Stimulated activated CD8-positive, alpha-beta memory T cell treated with anti-CD3 and anti-CD28 coated beads, Interleukin-15, amount 100 ng/mL, for 4 hours (primary cell): ENCODE measurements around the gene GNAT2.
A peak's percentile ranks its signal among the peaks of the same experiment; 100 is the strongest.
"Not testable (repeated sequence)": the region's sequence is repeated elsewhere in the genome, so short reads cannot be mapped to it uniquely, and the experiment has no call there.

Experiments used
- DNase-seq, 2 donors: peaks; one replicate each; pipeline ENCODE4 v3.0.0-alpha.2; 2020; ENCODE audit warnings: low read depth in 2 of 2

Gene GNAT2

GRCh38 chr1:109619576-109620400 is at the start of gene GNAT2, which contains the start of gene AMPD2:
Gene GNAT2 (minus strand): TSS chr1:109619616. CDS start chr1:109612870, 6,746 bp downstream.
Gene AMPD2 (plus strand): TSS chr1:109619837. CDS start chr1:109621176, 1,339 bp downstream.
- peak; percentile 52 to 58 for DNase-seq

- no peak for DNase-seq
Measured at GRCh38 chr1:109668123-109668775, 48.8 kb upstream of the GNAT2 start.

- DNase-seq = peak; percentile 39 to 47
Measured at GRCh38 chr1:109667452-109668122, 48.2 kb upstream of the GNAT2 start, which contains the start of gene GSTM2. Gene GSTM2 (plus strand): TSS chr1:109668057. CDS start chr1:109668116, 59 bp downstream.

- DNase-seq = no peak
Measured at GRCh38 chr1:109664671-109665070, 45.3 kb upstream of the GNAT2 start.

- no peak for DNase-seq
Measured at GRCh38 chr1:109661391-109661790, 42.0 kb upstream of the GNAT2 start.

GRCh38 chr1:109660691-109661026 is 41.2 kb upstream of the GNAT2 start:
- not testable (repeated sequence) for DNase-seq

- DNase-seq = no peak
Measured at GRCh38 chr1:109659997-109660690, 40.7 kb upstream of the GNAT2 start.

GRCh38 chr1:109659145-109659544 is 39.7 kb upstream of the GNAT2 start:
- no peak for DNase-seq

GRCh38 chr1:109658533-109659042 is 39.2 kb upstream of the GNAT2 start:
- DNase-seq = no peak

GRCh38 chr1:109657970-109658369 is 38.6 kb upstream of the GNAT2 start:
- DNase-seq = no peak

- no peak for DNase-seq
Measured at GRCh38 chr1:109657395-109657794, 38.0 kb upstream of the GNAT2 start.

- peak; percentile 22 to 39 for DNase-seq
Measured at GRCh38 chr1:109655615-109656519, 36.5 kb upstream of the GNAT2 start, which contains the start of gene GSTM4. Gene GSTM4 (plus strand): TSS chr1:109656099. CDS start chr1:109656390, 291 bp downstream.

GRCh38 chr1:109654519-109654918 is 35.1 kb upstream of the GNAT2 start:
- DNase-seq = no peak

GRCh38 chr1:109653306-109653705 is 33.9 kb upstream of the GNAT2 start:
- no peak for DNase-seq

- no peak for DNase-seq
Measured at GRCh38 chr1:109652402-109652801, 33.0 kb upstream of the GNAT2 start.

- no peak for DNase-seq
Measured at GRCh38 chr1:109650609-109651008, 31.2 kb upstream of the GNAT2 start.

GRCh38 chr1:109649491-109649914 is 30.1 kb upstream of the GNAT2 start:
- no peak for DNase-seq

GRCh38 chr1:109644670-109645069 is 25.3 kb upstream of the GNAT2 start:
- DNase-seq = no peak

GRCh38 chr1:109643385-109644230 is 24.2 kb upstream of the GNAT2 start:
- DNase-seq = peak; percentile 65 to 69
